GM12878 (cell line): Measurements from ENCODE around the gene CHDH. TPM values are rescaled to one million over a fixed set of nuclear protein-coding genes. Genes with fewer than 3 reads are reported as not detected.

ENCODE experiments used
- ATAC-seq: fragments of 200-7000 bp; cut with Tn5 transposase; 3 replicates; pipeline ENCODE4 v1.9.1; 2020; ENCODE audit warnings: mild to moderate bottlenecking, moderate library complexity
- BruUV-seq: library from RNA; stranded (reverse); fragments of 400-500 nt; replicated peaks from 2 replicates; lab custom pipeline; 2021; lab: Mats Ljungman, UMichigan
- CTCF ChIA-PET: fragments of 300-600 bp; sonication (Branson Sonifier 250); formaldehyde crosslinking; extraction: SDS; loops from one replicate; lab custom pipeline; 2021; ENCODE audit warnings: inconsistent platforms; lab: Yijun Ruan, JAX
- POLR2A ChIA-PET: fragments of 350-600 bp; formaldehyde crosslinking; extraction: SDS; loops from one replicate; lab custom pipeline; 2021; ENCODE audit warnings: inconsistent platforms; lab: Charles Lee
- RAD21 ChIA-PET: fragments of 300-600 bp; sonication (Branson Sonifier 250); formaldehyde crosslinking; loops from one replicate; lab custom pipeline; 2023; ENCODE audit warnings: antibody characterized with exemption; ENCODE audit not compliant: unreplicated experiment; lab: Charles Lee
- SMC1A ChIA-PET: fragments of 300-600 bp; sonication (Branson Sonifier 250); formaldehyde crosslinking; loops from one replicate; lab custom pipeline; 2023; ENCODE audit not compliant: unreplicated experiment, uncharacterized antibody; lab: Charles Lee
- DNase-seq: peaks from one replicate; pipeline ENCODE4 v3.0.0-alpha.2; 2011; ENCODE audit warnings: low read depth, low spot score
- FAIRE-seq: peaks from 3 replicates; lab custom pipeline; 2011; peaks lifted over from hg19 to GRCh38; lab: Jason Lieb, UNC
- H2AFZ ChIP-seq: 2 replicates; pipeline ENCODE4 v1.6.0; 2011; ENCODE audit warnings: low read depth, low read length, control low read depth; ENCODE audit not compliant: control insufficient read depth
- H3K27ac ChIP-seq: 2 replicates; pipeline ENCODE4 v1.5.1; 2011; ENCODE audit warnings: control low read depth; ENCODE audit not compliant: control insufficient read depth, insufficient read depth
- H3K27me3 ChIP-seq, 2 experiments: replicated peaks in 1 of 2; 2 replicates each; pipeline versions ENCODE4 v1.6.0 to v1.6.1; 2011; ENCODE audit warnings: low read length in 1 of 2; ENCODE audit not compliant: control insufficient read depth in 2 of 2, insufficient read depth in 2 of 2
- H3K36me3 ChIP-seq, 2 experiments: 2 replicates each; pipeline ENCODE4 v1.5.1; 2011; ENCODE audit warnings: low read length in 1 of 2; ENCODE audit not compliant: control insufficient read depth in 2 of 2, insufficient read depth in 2 of 2
- H3K4me1 ChIP-seq: 2 replicates; pipeline ENCODE4 v1.6.1; 2011; ENCODE audit warnings: mild to moderate bottlenecking, low read length, moderate library complexity, mixed read lengths; ENCODE audit not compliant: control insufficient read depth, insufficient read depth
- H3K4me2 ChIP-seq: 2 replicates; pipeline ENCODE4 v1.6.0; 2011; ENCODE audit warnings: control low read depth; ENCODE audit not compliant: control insufficient read depth, insufficient read depth
- H3K4me3 ChIP-seq: fragments of 200-600 bp; sonication (generic); 2 replicates; pipeline ENCODE4 v1.5.1; 2016
- H3K79me2 ChIP-seq: 2 replicates; pipeline ENCODE4 v1.6.0; 2011; ENCODE audit warnings: low read length; ENCODE audit not compliant: control insufficient read depth, insufficient read depth
- H3K9ac ChIP-seq: 2 replicates; pipeline ENCODE4 v1.8.0; 2011; ENCODE audit warnings: low read length, control low read depth, mixed read lengths; ENCODE audit not compliant: control insufficient read depth, insufficient read depth
- H3K9me3 ChIP-seq: replicated peaks from 3 replicates; pipeline ENCODE4 v1.5.1; 2011; ENCODE audit warnings: mild to moderate bottlenecking, low read length; ENCODE audit not compliant: control insufficient read depth, insufficient read depth
- H4K20me1 ChIP-seq: 2 replicates; pipeline ENCODE4 v1.6.0; 2011; ENCODE audit not compliant: control insufficient read depth, insufficient read depth
- DPF2 ChIP-seq: fragments of 450-650 bp; IDR thresholded peaks from 2 replicates; pipeline ENCODE4 v1.6.1; 2017; ENCODE audit warnings: mild to moderate bottlenecking
- ETV6 ChIP-seq, 2 experiments: fragments of 450-650 bp in 1 of 2; IDR thresholded peaks in 1 of 2; conservative IDR thresholded peaks in 1 of 2; 2 replicates each; pipeline ENCODE4 v1.6.1; 2014; ENCODE audit warnings: antibody characterized with exemption in 1 of 2, borderline replicate concordance in 1 of 2, low read depth in 1 of 2, mild to moderate bottlenecking in 1 of 2, moderate library complexity in 1 of 2
- PML ChIP-seq: IDR thresholded peaks from 2 replicates; pipeline ENCODE4 v1.6.1; 2012; ENCODE audit warnings: low read length, inconsistent platforms
- TBL1XR1 ChIP-seq: IDR thresholded peaks from 2 replicates; pipeline ENCODE4 v1.6.1; 2012; ENCODE audit warnings: low read depth, low read length, improper control_type of control experiment
- WGBS: methylation state at CpG from one replicate; pipeline ENCODE4 v1.1.6; 2016; ENCODE audit warnings: low lambda C conversion rate; ENCODE audit not compliant: insufficient replicate concordance, insufficient coverage; ENCODE audit errors: missing lambda C conversion rate; 5-methylcytosine and 5-hydroxymethylcytosine counted together
- in situ Hi-C: fragments of 300-500 bp; cut with MboI; formaldehyde crosslinking; loops from 9 replicates; pipeline ENCODE4 v1.14.3; 2018; ENCODE audit warnings: mixed read lengths
- intact Hi-C: fragments of 100-400 bp; cut with micrococcal nuclease; formaldehyde crosslinking; loops from one replicate; pipeline ENCODE4 v1.14.2; 2022; ENCODE audit not compliant: unreplicated experiment
- polyA plus RNA-seq, 11 experiments: library from polyadenylated mRNA; depleted of rRNA in 4 of 11; unstranded in 6 of 11; stranded (reverse) in 5 of 11; fragments of >200 nt; fragmentation: Nextera tagmentation in 4 of 11; fragmentation: Illumina TruSeq in 1 of 11; extraction: Ambion mirVana in 4 of 11; extraction: Trizol in 1 of 11; gene quantifications; 1 replicate in 1 of 11; 2 replicates in 10 of 11; pipeline versions ENCODE4 v1.2.1 to v1.2.3, GENCODE V29; 2011 to 2016; ENCODE audit warnings: inconsistent platforms in 2 of 11, missing spikeins in 2 of 11, low read depth in 1 of 11
- total RNA-seq, 4 experiments: library from RNA; depleted of rRNA in 3 of 4; stranded (reverse); fragments of >200 nt in 3 of 4; fragmentation: Illumina TruSeq in 1 of 4; extraction: Trizol in 1 of 4; gene quantifications; 2 replicates each; pipeline versions ENCODE4 v1.2.1 to v1.2.3, GENCODE V29; 2013 to 2021

Gene CHDH
- total and polyA plus RNA-seq, 10 of the 15 experiments (the other 5 are each of a cell fraction or from before 2014, with no cell fraction given): 0.95 to 8.3 (median 2.9) TPM

- peaks cover 0 to 4% of the 10 kb centered on the region in 2 experiments; a peak in 1 of 4 replicates for H3K36me3 ChIP-seq
- RAD21 ChIA-PET: interaction anchor here (1.0 to 2.0 kb wide), 5 partner anchors 11 to 159 kb away, joined by 3 to 11 read pairs (median 8); partner anchors contain the start of gene ACTR8
- SMC1A ChIA-PET: interaction anchor here (0.6 to 2.5 kb wide), 8 partner anchors 8 to 545 kb away, joined by 3 to 10 read pairs (median 4); partner anchors contain the start of genes ACTR8 and DCP1A
- peak overlapping the region; percentile 98 for H2AFZ ChIP-seq
- in situ Hi-C loops: no loop called here
- no peaks in the 10 kb centered on the region for H4K20me1 ChIP-seq
- peak overlapping the region; percentile 61 for H3K4me3 ChIP-seq
- POLR2A ChIA-PET: interaction anchor here (1.4 to 3.1 kb wide), 5 partner anchors 9 to 50 kb away, joined by 5 to 26 read pairs (median 6); partner anchors contain the start of genes ACTR8, CHDH and IL17RB
- ATAC-seq (no peak), DNase-seq (no peak), FAIRE-seq (no peak)
- H3K27me3 ChIP-seq: no peaks in the 10 kb centered on the region
- peak overlapping the region; percentile 53 for H3K4me2 ChIP-seq
- H3K27ac ChIP-seq: peak overlapping the region; percentile 67
- intact Hi-C loops: no loop called here
- 94% methylated on average over 4 of the region's 4 CpGs for WGBS
- H3K9me3 ChIP-seq: no peaks in the 10 kb centered on the region
- peak overlapping the region; percentile 50 for H3K9ac ChIP-seq
- peaks cover 16% of the 10 kb centered on the region for H3K4me1 ChIP-seq
- TF ChIP-seq ETV6 (conservative IDR thresholded peaks at IDR 0.05 in 1 of 2, IDR thresholded peaks at IDR 0.05 in 1 of 2; ENCODE audit: borderline replicate concordance in 1 of 2, low read depth in 1 of 2) (peak in 1 of 2 experiments; percentile 10; a peak in 1 of 4 replicates), PML (no peak), DPF2 (no peak), TBL1XR1 (no peak)
- BruUV-seq: TSS peak; percentile 92
- H3K79me2 ChIP-seq: peaks cover 39% of the 10 kb centered on the region
- CTCF ChIA-PET: interaction anchor here (0.9 to 3.6 kb wide), 2 partner anchors 8 to 12 kb away, joined by 3 to 17 read pairs; no protein-coding TSS in a partner anchor
Measured at GRCh38 chr3:53892286-53892637, 46.0 kb upstream of the CHDH start.
